Transverse colon (tissue), 4 donors: ENCODE results near the gene FKBP5.

Source experiments
- EP300 ChIP-seq: sonication (generic); formaldehyde crosslinking; IDR thresholded peaks from one replicate; pipeline ENCODE4 v1.6.1; 2017; ENCODE audit warnings: antibody characterized with exemption, low read depth
- POLR2A ChIP-seq: fragments of 450-650 bp; IDR thresholded peaks from one replicate; pipeline ENCODE4 v1.6.1; 2016; ENCODE audit warnings: antibody characterized with exemption, mild to moderate bottlenecking, moderate library complexity
- POLR2AphosphoS5 ChIP-seq, 3 donors: sonication (generic); formaldehyde crosslinking; IDR thresholded peaks; one replicate each; pipeline ENCODE4 v1.6.1; 2016; ENCODE audit warnings: antibody characterized with exemption in 3 of 3
- TF ChIP-seq, protein P1 (sequence below), 5 experiments: fragments of 200-600 bp in 3 of 5; fragments of 450-650 bp in 2 of 5; sonication (generic) in 3 of 5; IDR thresholded peaks; 1 replicate in 2 of 5; 2 replicates in 3 of 5; pipeline ENCODE4 v1.5.1; 2016 to 2017; ENCODE audit warnings: antibody characterized with exemption in 5 of 5, inconsistent platforms in 3 of 5, mild to moderate bottlenecking in 2 of 5, moderate library complexity in 1 of 5

DNA sequence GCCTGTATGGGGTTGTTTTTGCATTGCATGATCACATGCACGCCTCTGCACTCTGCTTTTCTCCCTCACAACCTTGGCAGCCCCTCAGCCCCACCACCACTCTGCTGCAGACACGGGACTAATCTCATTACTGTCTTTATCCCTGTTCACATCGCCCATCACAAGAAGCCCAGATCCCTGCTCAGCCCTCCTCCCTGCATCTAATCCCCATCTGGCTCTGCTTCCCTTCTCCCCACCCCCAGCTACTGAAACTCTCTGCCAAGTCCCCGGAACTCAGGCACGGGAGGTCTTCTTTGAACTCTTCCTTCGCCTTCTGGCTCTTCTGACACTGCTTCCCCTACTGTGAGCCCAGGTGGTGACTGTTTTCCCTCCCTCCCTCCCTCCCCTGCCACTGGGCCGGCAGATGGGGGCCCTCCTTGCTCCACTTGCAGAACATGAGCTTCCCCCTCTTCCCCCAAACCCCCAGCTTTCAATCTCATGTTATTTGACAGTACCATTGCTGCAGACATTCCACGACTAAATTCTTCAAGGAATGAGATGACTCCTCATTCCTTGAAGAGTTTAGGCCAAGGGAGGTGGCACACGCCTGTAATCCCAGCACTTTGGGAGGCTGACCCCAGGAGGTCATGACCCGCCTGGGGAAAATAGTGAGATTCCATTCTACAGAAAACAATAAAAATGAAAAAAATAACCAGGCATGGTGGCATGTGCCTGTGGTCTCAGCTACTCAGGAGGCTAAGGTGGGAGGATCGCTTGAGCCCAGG is 154.1 kb downstream of the FKBP5 start:
- TF ChIP-seq, protein P1, sequence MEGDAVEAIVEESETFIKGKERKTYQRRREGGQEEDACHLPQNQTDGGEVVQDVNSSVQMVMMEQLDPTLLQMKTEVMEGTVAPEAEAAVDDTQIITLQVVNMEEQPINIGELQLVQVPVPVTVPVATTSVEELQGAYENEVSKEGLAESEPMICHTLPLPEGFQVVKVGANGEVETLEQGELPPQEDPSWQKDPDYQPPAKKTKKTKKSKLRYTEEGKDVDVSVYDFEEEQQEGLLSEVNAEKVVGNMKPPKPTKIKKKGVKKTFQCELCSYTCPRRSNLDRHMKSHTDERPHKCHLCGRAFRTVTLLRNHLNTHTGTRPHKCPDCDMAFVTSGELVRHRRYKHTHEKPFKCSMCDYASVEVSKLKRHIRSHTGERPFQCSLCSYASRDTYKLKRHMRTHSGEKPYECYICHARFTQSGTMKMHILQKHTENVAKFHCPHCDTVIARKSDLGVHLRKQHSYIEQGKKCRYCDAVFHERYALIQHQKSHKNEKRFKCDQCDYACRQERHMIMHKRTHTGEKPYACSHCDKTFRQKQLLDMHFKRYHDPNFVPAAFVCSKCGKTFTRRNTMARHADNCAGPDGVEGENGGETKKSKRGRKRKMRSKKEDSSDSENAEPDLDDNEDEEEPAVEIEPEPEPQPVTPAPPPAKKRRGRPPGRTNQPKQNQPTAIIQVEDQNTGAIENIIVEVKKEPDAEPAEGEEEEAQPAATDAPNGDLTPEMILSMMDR (IDR thresholded peaks at IDR 0.05), result no peak
- TF ChIP-seq POLR2A (no peak), POLR2AphosphoS5 (IDR thresholded peaks at IDR 0.05) (no peak), EP300 (no peak)
